ENCODE data around the gene GABBR2. TPM values are rescaled to one million over a fixed set of nuclear protein-coding genes. Genes with fewer than 3 reads are reported as not detected.
A peak's percentile ranks its signal among the peaks of the same experiment; 100 is the strongest.
"Not testable (repeated sequence)": the region's sequence is repeated elsewhere in the genome, so short reads cannot be mapped to it uniquely, and the experiment has no call there.

GABBR2 gene
- polyA plus RNA-seq, 6 donors from 2014 or later, result not detected

DNA sequence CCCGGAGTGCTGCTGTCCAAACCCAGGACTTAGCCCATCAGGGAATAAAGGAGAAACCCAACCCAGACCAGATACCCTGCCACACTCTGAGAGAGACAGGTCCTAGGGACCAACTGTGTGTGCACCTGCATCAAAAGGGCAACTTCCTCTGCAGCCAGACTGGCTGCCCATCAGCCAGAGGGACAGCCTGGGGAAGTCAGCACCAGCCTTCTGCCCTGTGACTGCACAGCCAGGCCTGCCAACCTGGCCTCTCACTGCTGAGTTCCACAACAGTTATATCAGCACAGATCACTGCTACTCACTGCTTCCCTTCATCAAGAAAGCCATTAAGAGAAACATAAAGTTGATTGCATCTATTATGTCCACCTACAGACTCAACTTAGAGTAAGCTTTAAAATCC is 18.0 kb downstream of the GABBR2 start:
- Mint-ChIP-seq H3K36me3 (no peaks in the 10 kb centered on the region), H3K4me3 (no peak overlapping the region), H3K27me3 (peaks cover 2 to 14% (median 6%) of the 10 kb centered on the region in 3 donors), H3K27ac (peak overlapping the region in 1 of 6 donors; percentile 53), H3K4me1 (no peaks in the 10 kb centered on the region), H3K9me3 (no peaks in the 10 kb centered on the region)
- ATAC-seq (ENCODE audit: low read depth in 2 of 2), result no peak
- DNase-seq, result no peak

DNA sequence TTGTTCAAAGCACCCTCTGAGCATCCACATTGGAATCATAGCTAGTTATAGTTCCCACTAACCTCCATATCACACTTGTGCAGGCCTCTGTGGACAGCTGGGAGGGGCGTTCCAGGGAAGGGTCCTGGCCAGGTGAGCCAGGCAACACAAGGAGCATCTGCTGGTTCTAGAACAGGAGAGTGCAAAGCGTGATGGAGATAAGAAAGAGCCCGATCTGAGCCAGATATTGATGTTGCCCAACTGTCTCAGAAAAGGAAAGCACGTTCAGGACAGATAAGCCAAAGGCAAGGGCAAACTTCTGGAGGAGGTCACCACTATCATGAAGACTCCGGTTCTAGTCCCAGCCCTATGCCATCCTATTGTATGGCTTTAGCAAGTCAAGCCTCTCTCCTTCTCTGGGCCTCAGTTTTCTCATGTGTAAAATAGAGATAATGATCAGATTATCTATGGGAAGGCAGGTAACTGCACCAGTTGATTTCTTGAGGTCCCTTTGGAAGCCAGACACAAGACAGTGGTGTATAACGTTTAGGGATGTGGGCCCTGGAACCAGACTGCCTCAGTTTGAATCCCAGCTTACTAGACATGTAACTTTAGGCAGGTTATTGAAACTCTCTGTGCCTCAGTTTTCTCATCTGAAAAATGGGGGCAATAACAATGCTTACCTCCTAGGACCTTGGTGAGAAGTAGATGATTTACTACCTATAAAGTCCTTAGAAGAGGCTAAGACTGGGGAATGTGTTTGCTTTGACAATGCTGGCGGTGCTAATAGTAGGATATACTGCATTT is 19.8 kb downstream of the GABBR2 start:
- Mint-ChIP-seq H3K27me3 (peaks cover 0 to 6% (median 0%) of the 10 kb centered on the region in 3 donors), H3K27ac (no peak overlapping the region), H3K4me3 (no peak overlapping the region), H3K36me3 (no peaks in the 10 kb centered on the region), H3K4me1 (no peaks in the 10 kb centered on the region), H3K9me3 (no peaks in the 10 kb centered on the region)
- ATAC-seq (ENCODE audit: low read depth in 2 of 2) (no peak), DNase-seq (no peak)

DNA sequence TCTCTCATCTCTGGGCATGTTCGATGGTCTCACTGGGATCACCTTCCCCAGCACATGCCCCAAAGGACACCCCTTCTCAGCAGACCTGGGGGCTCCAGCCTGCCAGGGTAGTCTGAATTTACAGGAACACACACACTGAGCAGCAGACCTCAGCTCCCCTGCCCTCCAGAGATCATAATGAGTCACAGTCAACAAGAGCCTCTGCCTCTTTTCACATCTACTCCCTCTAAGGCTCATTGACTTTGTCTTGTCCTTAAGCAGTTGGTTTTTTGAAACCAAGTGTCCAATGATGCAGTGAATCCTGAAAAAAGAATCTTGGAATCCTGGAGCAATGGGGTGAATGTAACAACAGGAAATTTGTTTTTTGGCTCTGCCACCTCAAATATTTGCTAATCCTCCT is 20.8 kb downstream of the GABBR2 start:
- Mint-ChIP-seq H3K36me3 (no peaks in the 10 kb centered on the region), H3K27me3 (peaks cover 0 to 6% (median 0%) of the 10 kb centered on the region in 3 donors)
- no peak for ATAC-seq (ENCODE audit: low read depth in 2 of 2)

GRCh38 chr9:98686961-98687855 is 21.5 kb downstream of the GABBR2 start:
- no peaks in the 10 kb centered on the region for H3K36me3 Mint-ChIP-seq
- DNase-seq (no peak), ATAC-seq (ENCODE audit: low read depth in 2 of 2) (no peak)
- H3K4me1 Mint-ChIP-seq, result no peaks in the 10 kb centered on the region
- no peaks in the 10 kb centered on the region for H3K9me3 Mint-ChIP-seq
- peak overlapping the region in 2 of 6 donors; percentile 20 to 63 for H3K27ac Mint-ChIP-seq
- no peak overlapping the region for H3K4me3 Mint-ChIP-seq
- H3K27me3 Mint-ChIP-seq, result peaks cover 0 to 6% (median 0%) of the 10 kb centered on the region in 3 donors

More for the DNA sequence above, 20.8 kb downstream of the GABBR2 start:
- Mint-ChIP-seq H3K9me3 (no peaks in the 10 kb centered on the region), H3K27ac (no peak overlapping the region), H3K4me1 (no peaks in the 10 kb centered on the region), H3K4me3 (no peak overlapping the region)
- DNase-seq, result no peak

GRCh38 chr9:98684816-98685215 is 23.9 kb downstream of the GABBR2 start:
- not testable (repeated sequence) for H3K36me3 Mint-ChIP-seq; H3K27ac Mint-ChIP-seq; H3K4me3 Mint-ChIP-seq; H3K27me3 Mint-ChIP-seq; H3K4me1 Mint-ChIP-seq; H3K9me3 Mint-ChIP-seq; DNase-seq; ATAC-seq (ENCODE audit: low read depth in 2 of 2)

GRCh38 chr9:98678244-98678842 is 30.4 kb downstream of the GABBR2 start:
- Mint-ChIP-seq H3K27me3 (peaks cover 28 to 51% (median 43%) of the 10 kb centered on the region in 3 donors), H3K4me3 (no peak overlapping the region)
- no peak for ATAC-seq (ENCODE audit: low read depth in 2 of 2)

GRCh38 chr9:98673681-98674080 is 35.1 kb downstream of the GABBR2 start:
- peaks cover 43 to 55% (median 50%) of the 10 kb centered on the region in 3 donors for H3K27me3 Mint-ChIP-seq
- H3K27ac Mint-ChIP-seq, result no peak overlapping the region
- no peaks in the 10 kb centered on the region for H3K36me3 Mint-ChIP-seq
- H3K4me3 Mint-ChIP-seq, result no peak overlapping the region
- ATAC-seq (ENCODE audit: low read depth in 2 of 2) (no peak), DNase-seq (no peak)
- H3K4me1 Mint-ChIP-seq, result peaks cover 0 to 2% (median 0%) of the 10 kb centered on the region in 3 donors
- H3K9me3 Mint-ChIP-seq, result peaks cover 3 to 12% (median 7%) of the 10 kb centered on the region in 7 donors

More at GRCh38 chr9:98678244-98678842, 30.4 kb downstream of the GABBR2 start:
- peaks cover 0 to 12% (median 7%) of the 10 kb centered on the region in 7 donors for H3K9me3 Mint-ChIP-seq
- peaks cover 0 to 2% (median 0%) of the 10 kb centered on the region in 3 donors for H3K4me1 Mint-ChIP-seq
- DNase-seq, result no peak
- H3K27ac Mint-ChIP-seq, result no peak overlapping the region
- no peaks in the 10 kb centered on the region for H3K36me3 Mint-ChIP-seq

DNA sequence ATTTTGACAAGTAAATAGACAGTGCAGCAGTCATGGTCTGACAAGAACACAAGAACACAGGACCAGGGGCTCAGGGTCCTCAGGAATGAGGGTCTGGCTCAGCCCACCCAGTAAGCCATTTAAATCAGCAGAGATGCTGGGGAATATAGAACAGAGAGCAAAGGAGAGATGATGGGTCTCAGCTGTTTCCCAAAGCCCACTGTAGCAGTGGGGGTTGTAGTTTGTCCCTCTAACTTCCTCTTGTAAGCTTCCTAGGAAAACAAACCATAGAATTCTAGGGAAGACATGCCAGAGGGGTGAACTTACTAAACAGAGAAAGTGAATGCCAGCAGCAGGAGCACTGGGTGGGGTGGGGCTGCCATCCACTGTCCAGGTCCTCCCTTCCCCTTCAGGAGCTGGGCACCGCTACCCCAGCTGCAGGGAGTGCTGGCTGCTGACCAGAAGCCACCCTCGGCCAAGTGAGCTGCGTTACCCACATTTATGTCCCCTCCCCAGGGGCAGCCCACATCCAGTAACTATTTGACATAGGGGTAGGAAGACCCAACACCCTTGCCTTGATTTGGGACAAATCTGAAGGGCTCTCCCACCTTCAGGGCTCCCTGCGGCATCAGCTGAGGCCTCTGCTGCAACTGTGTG is 41.6 kb downstream of the GABBR2 start:
- ATAC-seq (ENCODE audit: low read depth in 2 of 2), result no peak
- peaks cover 24 to 33% (median 25%) of the 10 kb centered on the region in 3 donors for H3K27me3 Mint-ChIP-seq
- H3K27ac Mint-ChIP-seq, result no peak overlapping the region
- H3K4me3 Mint-ChIP-seq, result no peak overlapping the region
- H3K36me3 Mint-ChIP-seq, result no peaks in the 10 kb centered on the region
- no peak for DNase-seq
- peaks cover 0 to 3% (median 0%) of the 10 kb centered on the region in 7 donors for H3K9me3 Mint-ChIP-seq
- no peaks in the 10 kb centered on the region for H3K4me1 Mint-ChIP-seq

DNA sequence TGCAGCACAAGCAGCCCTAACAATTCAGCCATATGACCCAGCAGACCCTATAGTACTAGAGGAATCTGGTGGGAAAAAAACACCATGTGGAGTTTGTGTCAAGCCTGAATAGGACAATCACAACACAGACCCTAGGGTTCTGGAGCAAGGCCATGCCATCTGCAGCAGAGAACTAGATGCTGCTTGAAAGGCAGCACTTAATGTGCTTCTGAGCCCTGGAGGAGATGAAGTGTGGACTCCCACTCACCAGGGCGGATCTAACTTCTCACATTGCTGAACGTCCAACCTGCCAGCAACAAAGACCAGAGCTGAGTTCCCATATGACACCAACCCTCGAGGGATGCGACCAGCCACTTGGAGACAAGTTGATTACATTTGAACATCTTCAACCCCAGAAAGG is 43.2 kb downstream of the GABBR2 start:
- H3K4me3 Mint-ChIP-seq, result no peak overlapping the region
- no peaks in the 10 kb centered on the region for H3K36me3 Mint-ChIP-seq
- DNase-seq, result no peak
- no peak overlapping the region for H3K27ac Mint-ChIP-seq
- H3K27me3 Mint-ChIP-seq, result peaks cover 20 to 38% (median 28%) of the 10 kb centered on the region in 3 donors
- no peak for ATAC-seq (ENCODE audit: low read depth in 2 of 2)
- H3K4me1 Mint-ChIP-seq, result no peaks in the 10 kb centered on the region
- H3K9me3 Mint-ChIP-seq, result peaks cover 0 to 3% (median 0%) of the 10 kb centered on the region in 7 donors

GRCh38 chr9:98660541-98660940 is 48.2 kb downstream of the GABBR2 start:
- Mint-ChIP-seq H3K36me3 (no peaks in the 10 kb centered on the region), H3K9me3 (no peaks in the 10 kb centered on the region), H3K4me1 (no peaks in the 10 kb centered on the region), H3K27me3 (peaks cover 9 to 17% (median 16%) of the 10 kb centered on the region in 3 donors), H3K4me3 (no peak overlapping the region), H3K27ac (no peak overlapping the region)
- no peak for DNase-seq
- no peak for ATAC-seq (ENCODE audit: low read depth in 2 of 2)

GRCh38 chr9:98658951-98659351 is 49.8 kb downstream of the GABBR2 start:
- Mint-ChIP-seq H3K36me3 (no peaks in the 10 kb centered on the region), H3K27me3 (peaks cover 9 to 22% (median 13%) of the 10 kb centered on the region in 3 donors), H3K4me3 (no peak overlapping the region), H3K4me1 (no peaks in the 10 kb centered on the region), H3K9me3 (peaks cover 0 to 7% (median 4%) of the 10 kb centered on the region in 7 donors), H3K27ac (no peak overlapping the region)
- DNase-seq (no peak), ATAC-seq (ENCODE audit: low read depth in 2 of 2) (no peak)

DNA sequence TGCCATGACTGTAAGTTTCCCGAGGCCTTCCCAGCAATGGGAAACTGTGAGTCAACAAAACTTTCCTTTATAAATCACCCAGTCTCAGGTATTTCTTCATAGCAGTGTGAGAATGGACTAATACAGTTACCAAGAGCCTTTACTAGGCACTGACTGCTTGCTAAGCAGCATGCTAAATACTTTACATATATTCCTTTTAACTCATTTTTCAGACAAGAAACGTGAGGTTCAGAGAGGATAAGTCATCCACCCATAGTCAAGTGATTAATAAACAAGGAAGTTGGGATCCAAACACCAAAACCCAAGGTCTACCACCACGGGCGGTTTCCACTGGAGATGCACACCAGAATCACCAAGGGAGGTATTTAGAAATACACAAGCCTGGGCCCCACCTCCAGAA is 50.8 kb downstream of the GABBR2 start:
- Mint-ChIP-seq H3K4me3 (no peak overlapping the region), H3K27me3 (peaks cover 4 to 22% (median 14%) of the 10 kb centered on the region in 3 donors), H3K36me3 (no peaks in the 10 kb centered on the region), H3K4me1 (no peaks in the 10 kb centered on the region), H3K27ac (no peak overlapping the region), H3K9me3 (peaks cover 0 to 7% (median 4%) of the 10 kb centered on the region in 7 donors)
- DNase-seq, result no peak
- no peak for ATAC-seq (ENCODE audit: low read depth in 2 of 2)

- no peaks in the 10 kb centered on the region for H3K36me3 Mint-ChIP-seq
- no peak overlapping the region for H3K4me3 Mint-ChIP-seq
- no peak overlapping the region for H3K27ac Mint-ChIP-seq
- ATAC-seq (ENCODE audit: low read depth in 2 of 2) (no peak), DNase-seq (no peak)
- no peaks in the 10 kb centered on the region for H3K4me1 Mint-ChIP-seq
- H3K9me3 Mint-ChIP-seq, result peaks cover 0 to 7% (median 4%) of the 10 kb centered on the region in 7 donors
- peaks cover 0 to 22% (median 22%) of the 10 kb centered on the region in 3 donors for H3K27me3 Mint-ChIP-seq
Observed at GRCh38 chr9:98656511-98656910, 52.2 kb downstream of the GABBR2 start.

Data from naive B cell (primary cell).